Measurements from ENCODE around the gene ZBTB12. TPM values are rescaled to one million over a fixed set of nuclear protein-coding genes. Genes with fewer than 3 reads are reported as not detected.

ZBTB12 gene
- total and polyA plus RNA-seq, 8 donors = 0.43 to 6.4 (median 1.8) TPM

DNA sequence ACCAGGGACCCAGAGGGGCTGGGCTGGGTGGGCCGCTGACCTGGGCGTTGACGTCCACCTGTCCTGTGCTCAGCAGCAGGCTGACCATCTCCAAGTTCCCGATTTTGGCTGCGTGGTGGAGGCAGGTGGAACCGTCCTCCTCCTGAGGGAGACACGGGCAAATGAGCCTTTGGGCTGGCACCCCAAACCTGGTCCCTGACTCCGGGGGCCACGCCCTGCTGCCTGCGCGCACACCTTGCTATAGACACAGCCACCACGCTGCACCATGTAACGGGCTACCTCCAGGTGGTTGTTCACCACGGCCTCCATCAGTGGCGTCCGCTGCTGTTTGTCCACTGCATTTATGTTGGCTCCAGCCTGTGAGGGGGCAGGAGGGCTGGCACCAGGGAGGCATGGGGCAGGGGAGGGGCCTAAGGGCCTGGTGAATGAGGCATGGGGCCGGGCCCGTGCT, 15.3 kb downstream of the ZBTB12 start:
- TF ChIP-seq POLR2A (IDR thresholded peaks at IDR 0.05) = no peak
- TF ChIP-seq POLR2AphosphoS5 (IDR thresholded peaks at IDR 0.05) = no peak
- TF ChIP-seq EP300 (IDR thresholded peaks at IDR 0.05) = no peak
- TF ChIP-seq, protein P1, sequence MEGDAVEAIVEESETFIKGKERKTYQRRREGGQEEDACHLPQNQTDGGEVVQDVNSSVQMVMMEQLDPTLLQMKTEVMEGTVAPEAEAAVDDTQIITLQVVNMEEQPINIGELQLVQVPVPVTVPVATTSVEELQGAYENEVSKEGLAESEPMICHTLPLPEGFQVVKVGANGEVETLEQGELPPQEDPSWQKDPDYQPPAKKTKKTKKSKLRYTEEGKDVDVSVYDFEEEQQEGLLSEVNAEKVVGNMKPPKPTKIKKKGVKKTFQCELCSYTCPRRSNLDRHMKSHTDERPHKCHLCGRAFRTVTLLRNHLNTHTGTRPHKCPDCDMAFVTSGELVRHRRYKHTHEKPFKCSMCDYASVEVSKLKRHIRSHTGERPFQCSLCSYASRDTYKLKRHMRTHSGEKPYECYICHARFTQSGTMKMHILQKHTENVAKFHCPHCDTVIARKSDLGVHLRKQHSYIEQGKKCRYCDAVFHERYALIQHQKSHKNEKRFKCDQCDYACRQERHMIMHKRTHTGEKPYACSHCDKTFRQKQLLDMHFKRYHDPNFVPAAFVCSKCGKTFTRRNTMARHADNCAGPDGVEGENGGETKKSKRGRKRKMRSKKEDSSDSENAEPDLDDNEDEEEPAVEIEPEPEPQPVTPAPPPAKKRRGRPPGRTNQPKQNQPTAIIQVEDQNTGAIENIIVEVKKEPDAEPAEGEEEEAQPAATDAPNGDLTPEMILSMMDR (IDR thresholded peaks at IDR 0.05) = no peak
- Histone ChIP-seq H3K9me3 (no peaks in the 10 kb centered on the region), H3K4me1 (no peaks in the 10 kb centered on the region), H3K27ac (no peak overlapping the region), H3K27me3 (no peaks in the 10 kb centered on the region), H3K4me3 (no peak overlapping the region), H3K36me3 (peaks cover 71 to 100% (median 99%) of the 10 kb centered on the region in 4 donors)
- 84 to 93% (median 87%) methylated on average over 5 to 18 of the region's 18 CpGs for WGBS, 5 donors
- intact Hi-C loops (cut with DNase I; ENCODE audit: low total_unique reads) = no loop called here
- no peak for DNase-seq

DNA sequence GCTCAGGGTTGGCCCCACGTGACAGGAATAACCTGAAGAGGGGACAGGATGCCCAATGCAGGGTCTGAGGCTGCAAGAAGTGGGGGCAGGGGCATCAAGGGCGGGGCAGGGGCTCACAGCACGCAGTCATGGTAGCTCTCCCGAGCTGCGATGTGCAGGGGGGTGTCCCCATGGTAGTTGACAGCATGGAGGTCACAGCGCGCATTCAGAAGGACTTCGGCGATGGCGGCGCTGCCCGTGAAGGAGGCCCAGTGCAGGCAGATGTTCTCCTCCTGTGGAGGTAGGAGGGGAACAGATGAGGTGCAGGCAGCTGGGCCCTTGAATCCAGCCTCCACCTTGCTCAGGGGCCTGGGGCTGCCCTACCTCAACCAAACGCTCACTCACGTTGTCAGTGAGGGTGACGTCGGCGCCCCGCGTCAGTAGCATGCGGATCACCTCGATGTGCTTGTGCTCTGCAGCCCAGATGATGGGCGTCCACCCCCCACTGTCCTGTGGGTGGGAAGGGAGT, 17.3 kb downstream of the ZBTB12 start:
- WGBS, 5 donors = 89 to 97% (median 94%) methylated on average over 19 to 22 of the region's 22 CpGs
- H3K4me3 ChIP-seq = no peak overlapping the region

DNA sequence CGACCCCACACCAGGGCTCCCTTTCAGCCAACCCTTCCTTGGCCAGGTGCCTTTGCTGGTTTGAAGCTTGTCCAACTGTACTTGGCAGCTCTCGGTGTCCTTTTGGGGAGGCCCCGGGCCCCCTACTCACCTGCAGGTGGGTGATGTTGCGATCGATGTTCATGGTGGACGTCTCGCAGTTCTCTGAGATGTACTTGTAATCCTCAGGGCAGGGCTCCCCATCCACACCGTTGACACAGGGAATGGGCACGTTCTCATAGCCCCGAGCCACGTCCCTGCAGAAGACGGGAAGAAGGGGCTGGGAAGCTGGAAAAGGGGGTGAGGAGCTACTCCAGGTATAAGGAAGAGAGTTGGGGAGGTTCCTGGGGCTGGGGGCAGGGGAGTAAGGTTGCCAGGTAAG, 18.2 kb downstream of the ZBTB12 start:
- intact Hi-C loops (cut with DNase I; ENCODE audit: low total_unique reads) = no loop called here
- Histone ChIP-seq H3K4me3 (no peak overlapping the region), H3K27ac (no peak overlapping the region), H3K4me1 (peaks cover 0 to 18% (median 10%) of the 10 kb centered on the region in 4 donors), H3K27me3 (no peaks in the 10 kb centered on the region), H3K9me3 (no peaks in the 10 kb centered on the region), H3K36me3 (peaks cover 79 to 93% (median 92%) of the 10 kb centered on the region in 4 donors)
- 84 to 95% (median 93%) methylated on average over 11 to 12 of the region's 12 CpGs for WGBS, 5 donors
- TF ChIP-seq POLR2AphosphoS5 (IDR thresholded peaks at IDR 0.05) (no peak), POLR2A (IDR thresholded peaks at IDR 0.05) (no peak), EP300 (IDR thresholded peaks at IDR 0.05) (no peak)
- TF ChIP-seq, protein P1 (IDR thresholded peaks at IDR 0.05) = no peak
- no peak for DNase-seq

More for the DNA sequence above, 17.3 kb downstream of the ZBTB12 start:
- intact Hi-C loops (cut with DNase I; ENCODE audit: low total_unique reads) = no loop called here
- Histone ChIP-seq H3K9me3 (no peaks in the 10 kb centered on the region), H3K36me3 (peaks cover 85 to 100% (median 99%) of the 10 kb centered on the region in 4 donors), H3K27me3 (no peaks in the 10 kb centered on the region), H3K4me1 (peaks cover 0 to 11% (median 8%) of the 10 kb centered on the region in 4 donors), H3K27ac (no peak overlapping the region)
- DNase-seq = no peak
- TF ChIP-seq EP300 (IDR thresholded peaks at IDR 0.05) (no peak), POLR2A (IDR thresholded peaks at IDR 0.05) (no peak)

- Histone ChIP-seq H3K4me1 (peaks cover 0 to 18% (median 10%) of the 10 kb centered on the region in 4 donors), H3K27ac (no peak overlapping the region), H3K9me3 (no peaks in the 10 kb centered on the region), H3K4me3 (no peak overlapping the region), H3K36me3 (peaks cover 65 to 79% (median 79%) of the 10 kb centered on the region in 4 donors), H3K27me3 (no peaks in the 10 kb centered on the region)
- DNase-seq = no peak
- WGBS, 5 donors = 74 to 98% (median 86%) methylated on average over 5 to 6 of the region's 6 CpGs
- intact Hi-C loops (cut with DNase I; ENCODE audit: low total_unique reads) = no loop called here
- TF ChIP-seq, protein P1 (IDR thresholded peaks at IDR 0.05) = no peak
- TF ChIP-seq POLR2A (IDR thresholded peaks at IDR 0.05) = no peak
- TF ChIP-seq EP300 (IDR thresholded peaks at IDR 0.05) = no peak
- no peak for TF ChIP-seq POLR2AphosphoS5 (IDR thresholded peaks at IDR 0.05)
These were observed 19.5 kb downstream of the ZBTB12 start for GRCh38 chr6:31882344-31882743.

All from stomach (tissue), 9 donors.